RWPE2 (cell line): ENCODE measurements around the gene PAN3.

ENCODE experiments used
- ATAC-seq: fragments of 200-7000 bp; cut with Tn5 transposase; 3 replicates; pipeline ENCODE4 v1.9.1; 2021; ENCODE audit warnings: low read depth
- DNase-seq: peaks from one replicate; pipeline ENCODE4 v3.0.0-alpha.2; 2020; ENCODE audit warnings: low spot score
- H3K27ac ChIP-seq: fragments of 450-650 bp; 2 replicates; pipeline ENCODE4 v1.5.1; 2017; ENCODE audit warnings: mild to moderate bottlenecking; ENCODE audit not compliant: poor library complexity, severe bottlenecking
- H3K27me3 ChIP-seq: fragments of 250-450 bp; sonication (Bioruptor Pico); 2 replicates; pipeline ENCODE4 v1.5.1; 2021; ENCODE audit warnings: mild to moderate bottlenecking, moderate library complexity; ENCODE audit not compliant: insufficient read depth, poor library complexity, severe bottlenecking
- H3K36me3 ChIP-seq: fragments of 250-450 bp; sonication (Bioruptor Pico); 2 replicates; pipeline ENCODE4 v1.5.1; 2020; ENCODE audit warnings: low read depth, mild to moderate bottlenecking, moderate library complexity
- H3K4me1 ChIP-seq: fragments of 250-450 bp; sonication (Bioruptor Pico); 2 replicates; pipeline ENCODE4 v1.5.1; 2021; ENCODE audit warnings: mild to moderate bottlenecking, moderate library complexity; ENCODE audit not compliant: insufficient read depth, poor library complexity, severe bottlenecking
- H3K4me3 ChIP-seq: fragments of 250-450 bp; sonication (Bioruptor Pico); 2 replicates; pipeline ENCODE4 v1.5.1; 2021; ENCODE audit warnings: mild to moderate bottlenecking, moderate library complexity; ENCODE audit not compliant: severe bottlenecking
- H3K9me3 ChIP-seq: fragments of 250-450 bp; sonication (Bioruptor Pico); 2 replicates; pipeline ENCODE4 v1.5.1; 2021; ENCODE audit warnings: mild to moderate bottlenecking, moderate library complexity; ENCODE audit not compliant: severe bottlenecking
- TF ChIP-seq, protein P1 (sequence below): fragments of 450-650 bp; IDR thresholded peaks from one replicate; pipeline ENCODE4 v1.5.1; 2017; ENCODE audit warnings: mild to moderate bottlenecking, moderate library complexity; ENCODE audit not compliant: poor library complexity, severe bottlenecking

The PAN3 gene

DNA sequence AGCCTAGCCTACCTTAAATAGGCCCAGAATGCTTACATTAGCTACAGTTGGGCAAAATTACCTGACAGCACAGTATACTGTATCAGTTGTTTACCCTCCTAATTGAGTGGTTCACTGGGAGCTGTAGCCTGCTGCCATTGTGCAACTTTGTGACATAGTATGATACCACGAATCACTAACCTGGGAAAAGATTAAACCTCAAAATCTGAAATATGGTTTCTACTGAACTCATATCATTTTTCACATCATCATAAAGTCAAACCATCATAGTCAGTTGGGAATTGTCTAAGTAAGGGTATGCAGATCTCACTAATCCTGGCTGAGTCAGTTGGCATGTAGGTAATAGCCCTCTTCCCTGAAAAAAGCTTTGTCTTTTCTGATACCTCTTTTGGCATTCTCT lies 9.2 kb downstream of the PAN3 start:
- DNase-seq (no peak), ATAC-seq (no peak)
- H3K36me3 ChIP-seq: no peaks in the 10 kb centered on the region
- H3K4me1 ChIP-seq: no peaks in the 10 kb centered on the region
- no peak overlapping the region for H3K27ac ChIP-seq
- no peak overlapping the region for H3K4me3 ChIP-seq
- TF ChIP-seq, protein P1, sequence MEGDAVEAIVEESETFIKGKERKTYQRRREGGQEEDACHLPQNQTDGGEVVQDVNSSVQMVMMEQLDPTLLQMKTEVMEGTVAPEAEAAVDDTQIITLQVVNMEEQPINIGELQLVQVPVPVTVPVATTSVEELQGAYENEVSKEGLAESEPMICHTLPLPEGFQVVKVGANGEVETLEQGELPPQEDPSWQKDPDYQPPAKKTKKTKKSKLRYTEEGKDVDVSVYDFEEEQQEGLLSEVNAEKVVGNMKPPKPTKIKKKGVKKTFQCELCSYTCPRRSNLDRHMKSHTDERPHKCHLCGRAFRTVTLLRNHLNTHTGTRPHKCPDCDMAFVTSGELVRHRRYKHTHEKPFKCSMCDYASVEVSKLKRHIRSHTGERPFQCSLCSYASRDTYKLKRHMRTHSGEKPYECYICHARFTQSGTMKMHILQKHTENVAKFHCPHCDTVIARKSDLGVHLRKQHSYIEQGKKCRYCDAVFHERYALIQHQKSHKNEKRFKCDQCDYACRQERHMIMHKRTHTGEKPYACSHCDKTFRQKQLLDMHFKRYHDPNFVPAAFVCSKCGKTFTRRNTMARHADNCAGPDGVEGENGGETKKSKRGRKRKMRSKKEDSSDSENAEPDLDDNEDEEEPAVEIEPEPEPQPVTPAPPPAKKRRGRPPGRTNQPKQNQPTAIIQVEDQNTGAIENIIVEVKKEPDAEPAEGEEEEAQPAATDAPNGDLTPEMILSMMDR: no peak
- H3K9me3 ChIP-seq: no peaks in the 10 kb centered on the region
- H3K27me3 ChIP-seq: no peaks in the 10 kb centered on the region

- H3K27me3 ChIP-seq: no peaks in the 10 kb centered on the region
- ATAC-seq (no peak), DNase-seq (no peak)
- no peak overlapping the region for H3K4me3 ChIP-seq
- no peak overlapping the region for H3K27ac ChIP-seq
- H3K36me3 ChIP-seq: 0 out of 2 replicates have a peak, but pooled peaks cover 4% of the 10 kb centered on the region
- peaks cover 3% of the 10 kb centered on the region for H3K4me1 ChIP-seq
- no peaks in the 10 kb centered on the region for H3K9me3 ChIP-seq
- TF ChIP-seq, protein P1: no peak
Measured at GRCh38 chr13:28159057-28159456, 20.7 kb downstream of the PAN3 start.

- Histone ChIP-seq H3K27ac (no peak overlapping the region), H3K4me1 (peaks cover 3% of the 10 kb centered on the region), H3K9me3 (no peaks in the 10 kb centered on the region), H3K4me3 (no peak overlapping the region), H3K27me3 (no peaks in the 10 kb centered on the region), H3K36me3 (no peaks in the 10 kb centered on the region)
- DNase-seq (no peak), ATAC-seq (no peak)
- TF ChIP-seq, protein P1: no peak
Measured at GRCh38 chr13:28161370-28161769, 23.0 kb downstream of the PAN3 start.

- H3K36me3 ChIP-seq: no peaks in the 10 kb centered on the region
- TF ChIP-seq, protein P1: no peak
- ATAC-seq: no peak
Measured at GRCh38 chr13:28163587-28163986, 25.2 kb downstream of the PAN3 start.

GRCh38 chr13:28166257-28166656 lies 27.9 kb downstream of the PAN3 start:
- no peaks in the 10 kb centered on the region for H3K9me3 ChIP-seq
- H3K36me3 ChIP-seq: no peaks in the 10 kb centered on the region
- TF ChIP-seq, protein P1: no peak
- H3K4me3 ChIP-seq: no peak overlapping the region
- H3K27ac ChIP-seq: no peak overlapping the region
- H3K27me3 ChIP-seq: no peaks in the 10 kb centered on the region
- no peaks in the 10 kb centered on the region for H3K4me1 ChIP-seq
- DNase-seq (no peak), ATAC-seq (no peak)

More at GRCh38 chr13:28163587-28163986, 25.2 kb downstream of the PAN3 start:
- Histone ChIP-seq H3K9me3 (no peaks in the 10 kb centered on the region), H3K27ac (no peak overlapping the region), H3K4me1 (peaks cover 3% of the 10 kb centered on the region), H3K4me3 (no peak overlapping the region), H3K27me3 (no peaks in the 10 kb centered on the region)
- no peak for DNase-seq
